PC-3 (cell line): ENCODE results near the gene ARF3. TPM values are rescaled to one million over a fixed set of nuclear protein-coding genes. Genes with fewer than 3 reads are reported as not detected.

Source experiments
- ATAC-seq: fragments of 200-7000 bp; cut with Tn5 transposase; 2 replicates; pipeline ENCODE4 v1.9.1; 2020; ENCODE audit warnings: mild to moderate bottlenecking, moderate library complexity
- BruUV-seq: library from RNA; stranded (reverse); fragments of 400-500 nt; replicated peaks from 2 replicates; lab custom pipeline; 2021; lab: Mats Ljungman, UMichigan
- CTCF ChIA-PET: fragments of 300-600 bp; sonication (Branson Sonifier 250); formaldehyde crosslinking; loops from one replicate; lab custom pipeline; 2022; ENCODE audit warnings: antibody characterized with exemption; lab: Charles Lee
- POLR2A ChIA-PET: fragments of 300-600 bp; sonication (Branson Sonifier 250); formaldehyde crosslinking; loops from one replicate; lab custom pipeline; 2022; ENCODE audit warnings: antibody characterized with exemption; ENCODE audit not compliant: unreplicated experiment; lab: Charles Lee
- DNase-seq: peaks from one replicate; pipeline ENCODE4 v3.0.0-alpha.2; 2015
- H2AFZ ChIP-seq: fragments of 300-600 bp; sonication (generic); 2 replicates; pipeline ENCODE4 v1.6.0; 2016; ENCODE audit warnings: antibody characterized with exemption, low read length
- H3F3A ChIP-seq: fragments of 300-600 bp; sonication (generic); one replicate; pipeline ENCODE4 v1.6.0; 2017; ENCODE audit warnings: antibody characterized with exemption, low read length, control low read depth, mild to moderate bottlenecking; ENCODE audit not compliant: unreplicated experiment
- H3K27ac ChIP-seq: fragments of 300-600 bp; sonication (generic); 2 replicates; pipeline ENCODE4 v1.5.1; 2016; ENCODE audit warnings: mild to moderate bottlenecking, low read length
- H3K27me3 ChIP-seq: fragments of 300-600 bp; sonication (generic); 2 replicates; pipeline ENCODE4 v1.6.1; 2016; ENCODE audit warnings: low read length, mixed read lengths
- H3K36me3 ChIP-seq: fragments of 300-600 bp; sonication (generic); 2 replicates; pipeline ENCODE4 v1.6.1; 2016; ENCODE audit warnings: low read depth, mixed run types, low read length, mixed read lengths
- H3K4me1 ChIP-seq: fragments of 300-600 bp; sonication (generic); 2 replicates; pipeline ENCODE4 v1.5.1; 2016; ENCODE audit warnings: low read length; ENCODE audit not compliant: insufficient read depth
- H3K4me2 ChIP-seq: fragments of 300-600 bp; sonication (generic); 2 replicates; pipeline ENCODE4 v1.6.0; 2016; ENCODE audit warnings: low read length
- H3K4me3 ChIP-seq: fragments of 300-600 bp; sonication (generic); 2 replicates; pipeline ENCODE4 v1.5.1; 2016; ENCODE audit warnings: mild to moderate bottlenecking, low read length, mixed read lengths
- H3K79me2 ChIP-seq: fragments of 300-600 bp; sonication (generic); 2 replicates; pipeline ENCODE4 v1.6.1; 2017; ENCODE audit warnings: low read length, mixed read lengths
- H3K9ac ChIP-seq: fragments of 300-600 bp; sonication (generic); 2 replicates; pipeline ENCODE4 v1.6.0; 2016; ENCODE audit warnings: mild to moderate bottlenecking, low read length
- H3K9me2 ChIP-seq: fragments of 300-600 bp; sonication (generic); replicated peaks from 2 replicates; pipeline ENCODE4 v1.6.1; 2016; ENCODE audit warnings: mixed run types, low read length, mixed read lengths
- H3K9me3 ChIP-seq: fragments of 300-600 bp; sonication (generic); 2 replicates; pipeline ENCODE4 v1.6.1; 2016; ENCODE audit warnings: low read length, mixed read lengths
- H4K20me1 ChIP-seq: fragments of 300-600 bp; sonication (generic); 2 replicates; pipeline ENCODE4 v1.6.1; 2016; ENCODE audit warnings: low read length, mixed read lengths
- EZH2 ChIP-seq: fragments of 300-600 bp; sonication (generic); IDR thresholded peaks from one replicate; pipeline ENCODE4 v1.6.1; 2017; ENCODE audit warnings: antibody characterized with exemption, mild to moderate bottlenecking, low read length; ENCODE audit not compliant: unreplicated experiment
- EZH2phosphoT487 ChIP-seq: fragments of 300-600 bp; sonication (generic); IDR thresholded peaks from 2 replicates; pipeline ENCODE4 v1.6.1; 2018; ENCODE audit warnings: mild to moderate bottlenecking, antibody characterized with exemption, low read length, borderline replicate concordance
- intact Hi-C: fragments of 100-400 bp; cut with micrococcal nuclease; formaldehyde crosslinking; loops from 2 replicates; pipeline ENCODE4 v1.9.0; 2023
- total RNA-seq: library from RNA; depleted of rRNA; stranded (reverse); fragments of >200 nt; gene quantifications from 2 replicates; pipeline ENCODE4 v1.2.3, GENCODE V29; 2014
- TF ChIP-seq, protein P1 (sequence below): fragments of 300-600 bp; sonication (generic); conservative IDR thresholded peaks from 2 replicates; pipeline ENCODE4 v1.5.1; 2017; ENCODE audit warnings: antibody characterized with exemption, low read depth, mild to moderate bottlenecking, low read length

The ARF3 gene
- total RNA-seq, 1 experiment from 2014 or later = 85.5 TPM

DNA sequence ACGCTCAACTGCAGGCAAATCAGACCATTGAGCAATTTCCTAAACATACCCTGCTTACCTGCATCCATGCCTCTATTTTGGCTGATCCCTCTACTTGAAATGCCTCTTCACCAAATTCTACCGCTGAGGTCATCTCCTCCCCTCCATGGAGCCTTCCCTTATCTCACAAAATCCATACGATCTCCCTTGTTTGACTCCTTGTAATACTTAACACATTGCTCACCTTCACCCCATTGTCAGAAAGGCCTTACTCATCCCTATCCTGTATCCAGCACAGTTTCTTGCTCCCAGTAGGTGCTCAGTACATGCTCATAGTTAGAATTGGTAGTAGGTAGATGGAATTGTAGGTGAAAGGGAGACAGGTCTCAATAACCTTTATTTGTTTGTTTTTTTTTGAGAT, 36.5 kb upstream of the ARF3 start:
- H3F3A ChIP-seq = no peaks in the 10 kb centered on the region
- no peaks in the 10 kb centered on the region for H3K79me2 ChIP-seq
- no peak overlapping the region for H3K9ac ChIP-seq
- CTCF ChIA-PET = interaction anchor here (0.6 to 0.9 kb wide), 2 partner anchors 14 to 126 kb away, joined by 3 to 6 read pairs; no protein-coding TSS in a partner anchor
- H2AFZ ChIP-seq = no peak overlapping the region
- H3K36me3 ChIP-seq = no peaks in the 10 kb centered on the region
- H3K4me1 ChIP-seq = peaks cover 9% of the 10 kb centered on the region; the same call in 1 of the 2 replicates
- no peak overlapping the region for H3K4me3 ChIP-seq
- no peaks in the 10 kb centered on the region for H3K27me3 ChIP-seq
- H3K9me2 ChIP-seq = no peaks in the 10 kb centered on the region
- ATAC-seq = no peak
- intact Hi-C loops = no loop called here
- no peak overlapping the region for H3K27ac ChIP-seq
- no peak overlapping the region for H3K4me2 ChIP-seq
- no peak for TF ChIP-seq EZH2
- TF ChIP-seq, protein P1, sequence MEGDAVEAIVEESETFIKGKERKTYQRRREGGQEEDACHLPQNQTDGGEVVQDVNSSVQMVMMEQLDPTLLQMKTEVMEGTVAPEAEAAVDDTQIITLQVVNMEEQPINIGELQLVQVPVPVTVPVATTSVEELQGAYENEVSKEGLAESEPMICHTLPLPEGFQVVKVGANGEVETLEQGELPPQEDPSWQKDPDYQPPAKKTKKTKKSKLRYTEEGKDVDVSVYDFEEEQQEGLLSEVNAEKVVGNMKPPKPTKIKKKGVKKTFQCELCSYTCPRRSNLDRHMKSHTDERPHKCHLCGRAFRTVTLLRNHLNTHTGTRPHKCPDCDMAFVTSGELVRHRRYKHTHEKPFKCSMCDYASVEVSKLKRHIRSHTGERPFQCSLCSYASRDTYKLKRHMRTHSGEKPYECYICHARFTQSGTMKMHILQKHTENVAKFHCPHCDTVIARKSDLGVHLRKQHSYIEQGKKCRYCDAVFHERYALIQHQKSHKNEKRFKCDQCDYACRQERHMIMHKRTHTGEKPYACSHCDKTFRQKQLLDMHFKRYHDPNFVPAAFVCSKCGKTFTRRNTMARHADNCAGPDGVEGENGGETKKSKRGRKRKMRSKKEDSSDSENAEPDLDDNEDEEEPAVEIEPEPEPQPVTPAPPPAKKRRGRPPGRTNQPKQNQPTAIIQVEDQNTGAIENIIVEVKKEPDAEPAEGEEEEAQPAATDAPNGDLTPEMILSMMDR = no peak
- TF ChIP-seq EZH2phosphoT487 = no peak
- no TSS peak for BruUV-seq
- no peaks in the 10 kb centered on the region for H4K20me1 ChIP-seq
- peak; percentile 28 for DNase-seq
- H3K9me3 ChIP-seq = no peaks in the 10 kb centered on the region
- POLR2A ChIA-PET = no interaction called here

DNA sequence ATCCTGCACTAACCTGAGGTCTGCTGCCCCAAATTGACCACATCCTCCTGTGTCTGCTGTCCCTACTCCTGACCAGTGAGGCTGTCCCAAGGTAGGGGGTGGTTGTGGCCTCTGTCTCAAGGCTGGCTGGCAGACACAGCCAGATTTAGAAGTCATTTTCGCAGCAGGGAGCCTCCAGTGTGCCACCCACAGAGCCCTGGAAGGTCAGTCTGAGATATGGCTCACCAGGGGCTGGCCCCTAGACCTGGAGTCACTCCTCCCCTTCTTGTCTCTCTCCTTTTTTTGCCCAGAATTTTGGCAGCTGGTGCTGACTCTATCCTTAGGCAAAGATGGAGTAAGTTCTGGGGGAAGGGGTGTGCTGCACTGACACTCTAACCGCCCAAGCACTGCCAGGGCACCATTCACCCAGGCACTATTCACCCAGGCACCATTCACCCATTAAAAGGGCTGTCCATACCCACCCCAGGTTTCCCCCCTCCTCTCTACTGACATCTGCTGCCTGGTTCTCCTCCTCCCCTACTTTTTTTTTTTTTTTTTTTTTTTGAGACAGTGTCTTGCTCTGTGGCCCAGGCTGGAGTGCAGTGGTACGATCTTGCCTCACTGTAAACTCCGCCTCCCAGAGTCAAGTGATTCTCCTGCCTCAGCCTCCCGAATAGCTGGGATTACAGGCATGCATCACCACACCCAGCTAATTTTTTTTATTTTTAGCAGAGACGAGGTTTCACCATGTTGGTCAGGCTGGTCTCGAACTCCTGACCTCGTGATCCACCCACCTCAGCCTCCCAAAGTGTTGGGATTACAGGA, 34.2 kb upstream of the ARF3 start:
- no peaks in the 10 kb centered on the region for H3K9me2 ChIP-seq
- H3K9ac ChIP-seq = no peak overlapping the region
- no peaks in the 10 kb centered on the region for H3K9me3 ChIP-seq
- H3F3A ChIP-seq = no peaks in the 10 kb centered on the region
- no peaks in the 10 kb centered on the region for H3K36me3 ChIP-seq
- H2AFZ ChIP-seq = no peak overlapping the region
- no peak for ATAC-seq
- H3K27ac ChIP-seq = no peak overlapping the region
- ChIA-PET POLR2A (no interaction called here), CTCF (no interaction called here)
- no TSS peak for BruUV-seq
- DNase-seq = no peak
- no peak for TF ChIP-seq EZH2
- no peak overlapping the region for H3K4me3 ChIP-seq
- H3K79me2 ChIP-seq = no peaks in the 10 kb centered on the region
- H3K4me2 ChIP-seq = no peak overlapping the region
- intact Hi-C loops = no loop called here
- H4K20me1 ChIP-seq = no peaks in the 10 kb centered on the region
- no peaks in the 10 kb centered on the region for H3K27me3 ChIP-seq
- H3K4me1 ChIP-seq = 0 out of 2 replicates have a peak, but pooled peaks cover 6% of the 10 kb centered on the region

DNA sequence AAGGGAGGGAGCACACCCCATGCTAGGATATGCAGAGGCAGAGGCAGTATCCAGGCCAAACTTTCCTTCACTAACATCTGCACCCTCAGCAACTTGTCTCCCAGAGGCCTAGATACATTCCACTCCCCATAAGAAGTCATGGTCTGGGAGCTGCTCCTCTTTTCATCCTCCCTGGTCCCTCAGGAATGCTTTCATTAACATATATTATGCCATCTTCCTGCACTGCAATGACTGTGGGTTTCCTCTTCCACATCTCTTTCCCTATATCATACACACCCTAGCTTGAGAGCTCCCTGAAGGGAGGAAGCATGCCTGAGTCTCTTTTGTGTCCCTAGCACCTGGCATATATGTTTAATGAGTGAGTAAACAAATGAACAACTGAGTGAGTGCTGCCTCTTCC, 33.3 kb upstream of the ARF3 start:
- Histone ChIP-seq H3K27ac (no peak overlapping the region), H4K20me1 (no peaks in the 10 kb centered on the region), H3K4me1 (0 out of 2 replicates have a peak, but pooled peaks cover 6% of the 10 kb centered on the region), H3K4me3 (no peak overlapping the region), H3K9me3 (no peaks in the 10 kb centered on the region), H2AFZ (no peak overlapping the region), H3K9me2 (no peaks in the 10 kb centered on the region), H3K9ac (no peak overlapping the region), H3K36me3 (no peaks in the 10 kb centered on the region), H3K4me2 (no peak overlapping the region), H3F3A (no peaks in the 10 kb centered on the region), H3K27me3 (no peaks in the 10 kb centered on the region), H3K79me2 (no peaks in the 10 kb centered on the region)
- ATAC-seq (no peak), DNase-seq (no peak)
- CTCF ChIA-PET = no interaction called here
- intact Hi-C loops = no loop called here
- TF ChIP-seq EZH2 (no peak), EZH2phosphoT487 (no peak)
- TF ChIP-seq, protein P1 = no peak
- POLR2A ChIA-PET = no interaction called here
- BruUV-seq = no TSS peak
